ENCODE data around the gene TGFB2. TPM values are rescaled to one million over a fixed set of nuclear protein-coding genes. Genes with fewer than 3 reads are reported as not detected.

Gene TGFB2
- total and polyA plus RNA-seq, 2 experiments from 2014 or later = 0.97 to 1.3 TPM

- WGBS, 2 experiments (ENCODE audit: low coverage in 1 of 2, low lambda C conversion rate in 2 of 2, missing lambda C conversion rate in 2 of 2) = 70% methylated on average over 7 of the region's 7 CpGs
- H4K20me1 ChIP-seq (ENCODE audit: insufficient read depth) = no peaks in the 10 kb centered on the region
- TF ChIP-seq EZH2phosphoT487 (IDR thresholded peaks at IDR 0.05; ENCODE audit: insufficient read depth, low read depth) (no peak), EZH2 (IDR thresholded peaks at IDR 0.05; ENCODE audit: insufficient read depth, poor library complexity, severe bottlenecking) (no peak)
- no peak overlapping the region for H3K9ac ChIP-seq
- no peaks in the 10 kb centered on the region for H3K9me3 ChIP-seq (ENCODE audit: low read depth)
- in situ Hi-C loops (cut with MboI) = no loop called here
- H3K4me2 ChIP-seq (ENCODE audit: unreplicated experiment) = peak overlapping the region; percentile 11
- H2AFZ ChIP-seq = no peak overlapping the region
- peaks cover 22% of the 10 kb centered on the region for H3F3A ChIP-seq (ENCODE audit: insufficient read depth)
- H3K4me1 ChIP-seq (ENCODE audit: insufficient read depth) = peaks cover 50% of the 10 kb centered on the region
- H3K36me3 ChIP-seq (ENCODE audit: low read depth) = no peaks in the 10 kb centered on the region
- H3K9me2 ChIP-seq (ENCODE audit: insufficient read depth) = no peaks in the 10 kb centered on the region
- DNase-seq = peak; percentile 82
- peak overlapping the region; percentile 8; the same call in 1 of the 2 replicates for H3K27ac ChIP-seq
- no peaks in the 10 kb centered on the region for H3K79me2 ChIP-seq (ENCODE audit: insufficient read depth)
- H3K27me3 ChIP-seq (replicated peaks; ENCODE audit: insufficient read depth) = no peaks in the 10 kb centered on the region
- H3K4me3 ChIP-seq = peak overlapping the region; percentile 2; the same call in 1 of the 2 replicates
These were observed 35.2 kb downstream of the TGFB2 start for GRCh38 chr1:218380125-218380977.

- Histone ChIP-seq H4K20me1 (ENCODE audit: insufficient read depth) (no peaks in the 10 kb centered on the region), H3K79me2 (ENCODE audit: insufficient read depth) (no peaks in the 10 kb centered on the region), H3K27ac (no peak overlapping the region), H3K4me1 (ENCODE audit: insufficient read depth) (peaks cover 37% of the 10 kb centered on the region), H3K9me2 (ENCODE audit: insufficient read depth) (no peaks in the 10 kb centered on the region), H3K9me3 (ENCODE audit: low read depth) (no peaks in the 10 kb centered on the region), H3K4me2 (ENCODE audit: unreplicated experiment) (no peak overlapping the region), H3K27me3 (replicated peaks; ENCODE audit: insufficient read depth) (no peaks in the 10 kb centered on the region), H3K9ac (no peak overlapping the region), H3K36me3 (ENCODE audit: low read depth) (no peaks in the 10 kb centered on the region), H3K4me3 (no peak overlapping the region), H3F3A (ENCODE audit: insufficient read depth) (peaks cover 18% of the 10 kb centered on the region), H2AFZ (no peak overlapping the region)
- TF ChIP-seq EZH2 (IDR thresholded peaks at IDR 0.05; ENCODE audit: insufficient read depth, poor library complexity, severe bottlenecking) (no peak), EZH2phosphoT487 (IDR thresholded peaks at IDR 0.05; ENCODE audit: insufficient read depth, low read depth) (no peak)
- no peak for DNase-seq
- 97 to 98% methylated on average over 4 of the region's 4 CpGs for WGBS, 2 experiments (ENCODE audit: low coverage in 1 of 2, low lambda C conversion rate in 2 of 2, missing lambda C conversion rate in 2 of 2)
- in situ Hi-C loops (cut with MboI) = no loop called here
These were observed 37.1 kb downstream of the TGFB2 start for GRCh38 chr1:218382261-218382660.

- Histone ChIP-seq H3K27me3 (replicated peaks; ENCODE audit: insufficient read depth) (no peaks in the 10 kb centered on the region), H3K9me2 (ENCODE audit: insufficient read depth) (no peaks in the 10 kb centered on the region), H3K27ac (no peak overlapping the region), H2AFZ (no peak overlapping the region), H4K20me1 (ENCODE audit: insufficient read depth) (no peaks in the 10 kb centered on the region), H3K9me3 (ENCODE audit: low read depth) (no peaks in the 10 kb centered on the region), H3K36me3 (ENCODE audit: low read depth) (no peaks in the 10 kb centered on the region), H3K9ac (no peak overlapping the region), H3K4me1 (ENCODE audit: insufficient read depth) (peaks cover 32% of the 10 kb centered on the region), H3K79me2 (ENCODE audit: insufficient read depth) (no peaks in the 10 kb centered on the region), H3K4me2 (ENCODE audit: unreplicated experiment) (no peak overlapping the region), H3K4me3 (no peak overlapping the region), H3F3A (ENCODE audit: insufficient read depth) (peaks cover 18% of the 10 kb centered on the region)
- in situ Hi-C loops (cut with MboI) = no loop called here
- no peak for DNase-seq
- 58 to 62% methylated on average over 2 of the region's 2 CpGs for WGBS, 2 experiments (ENCODE audit: low coverage in 1 of 2, low lambda C conversion rate in 2 of 2, missing lambda C conversion rate in 2 of 2)
- TF ChIP-seq EZH2 (IDR thresholded peaks at IDR 0.05; ENCODE audit: insufficient read depth, poor library complexity, severe bottlenecking) (no peak), EZH2phosphoT487 (IDR thresholded peaks at IDR 0.05; ENCODE audit: insufficient read depth, low read depth) (no peak)
These were observed 37.9 kb downstream of the TGFB2 start for GRCh38 chr1:218383051-218383450.

- no peak for DNase-seq
- Histone ChIP-seq H3K36me3 (ENCODE audit: low read depth) (no peaks in the 10 kb centered on the region), H3K9ac (no peak overlapping the region), H3F3A (ENCODE audit: insufficient read depth) (peaks cover 18% of the 10 kb centered on the region), H3K27me3 (replicated peaks; ENCODE audit: insufficient read depth) (no peaks in the 10 kb centered on the region), H3K4me1 (ENCODE audit: insufficient read depth) (peaks cover 32% of the 10 kb centered on the region), H3K4me3 (no peak overlapping the region), H4K20me1 (ENCODE audit: insufficient read depth) (no peaks in the 10 kb centered on the region), H2AFZ (no peak overlapping the region), H3K4me2 (ENCODE audit: unreplicated experiment) (no peak overlapping the region), H3K9me2 (ENCODE audit: insufficient read depth) (no peaks in the 10 kb centered on the region), H3K9me3 (ENCODE audit: low read depth) (no peaks in the 10 kb centered on the region), H3K79me2 (ENCODE audit: insufficient read depth) (no peaks in the 10 kb centered on the region), H3K27ac (no peak overlapping the region)
- WGBS, 2 experiments (ENCODE audit: low coverage in 1 of 2, low lambda C conversion rate in 2 of 2, missing lambda C conversion rate in 2 of 2) = 89% methylated on average over 8 of the region's 8 CpGs
- in situ Hi-C loops (cut with MboI) = no loop called here
- TF ChIP-seq EZH2 (IDR thresholded peaks at IDR 0.05; ENCODE audit: insufficient read depth, poor library complexity, severe bottlenecking) (no peak), EZH2phosphoT487 (IDR thresholded peaks at IDR 0.05; ENCODE audit: insufficient read depth, low read depth) (no peak)
These were observed 38.5 kb downstream of the TGFB2 start for GRCh38 chr1:218383681-218384080.

Data from GM23248 (cell line).